ENCODE results near the gene CCDC89. TPM values are rescaled to one million over a fixed set of nuclear protein-coding genes. Genes with fewer than 3 reads are reported as not detected.

CCDC89 gene
- total RNA-seq (2022) (not detected in 2 replicates), Bru-seq, nascent RNA (not detected), BruChase-seq, experiment 1, labeled RNA remaining after a 6-hour chase (percentile 35 among the genes with signal in this experiment), BruChase-seq, experiment 2, labeled RNA remaining after a 2-hour chase (percentile 26 among the genes with signal in this experiment)
- long read RNA-seq: 0 reads

DNA sequence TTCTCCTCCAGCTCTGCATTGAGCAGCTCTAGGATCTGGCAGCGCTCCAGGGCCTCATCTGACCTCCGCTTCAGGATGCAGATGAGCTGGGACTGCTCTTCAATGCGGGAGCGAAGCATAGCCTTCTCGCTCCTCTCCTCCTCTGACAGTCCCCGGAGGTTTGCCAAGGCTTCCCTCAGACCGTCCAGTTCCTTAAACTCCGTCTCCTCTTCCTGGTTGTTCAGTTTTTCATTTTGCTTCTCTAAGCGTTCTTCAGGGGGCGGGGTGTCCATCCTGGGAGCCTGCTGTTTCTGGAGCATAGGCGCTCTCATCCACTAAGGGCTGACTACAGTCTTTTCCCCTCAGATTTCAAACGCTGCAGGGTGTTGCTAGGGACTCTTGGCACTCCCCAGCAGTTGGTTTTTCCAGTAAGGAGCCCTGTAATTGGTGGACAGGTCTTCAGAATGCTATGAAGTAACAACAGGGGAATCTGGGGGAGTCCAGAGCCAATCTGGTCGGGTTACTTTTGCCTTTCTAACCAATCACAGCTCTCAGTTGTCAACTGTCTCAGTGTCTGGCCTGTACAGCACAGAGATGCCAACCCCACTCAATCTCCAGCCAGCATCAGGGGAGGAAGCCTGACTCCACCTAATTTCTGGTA, at the start of gene CCDC89:
CCDC89 (minus strand) TSS at position 376 of the 640 bp plus-strand sequence; CDS start at position 311, 65 bp downstream.
- CTCF ChIA-PET: interaction anchor here (0.8 to 2.9 kb wide), 2 partner anchors 10 to 137 kb away, joined by 6 to 14 read pairs; no protein-coding TSS in a partner anchor
- H3K9me3 Mint-ChIP-seq (ENCODE audit: unreplicated experiment): no peaks in the 10 kb centered on the region
- BruUV-seq (replicated peaks): no TSS peak
- POLR2A ChIA-PET: interaction anchor here (1.3 kb wide), 1 partner anchor 21 kb away, joined by 6 read pairs; the partner anchor contains the start of gene CREBZF
- no peak for DNase-seq (ENCODE audit: unreplicated experiment)
- H3K36me3 Mint-ChIP-seq (ENCODE audit: insufficient read depth, unreplicated experiment): no peaks in the 10 kb centered on the region
- H3K27ac Mint-ChIP-seq (ENCODE audit: low read depth, unreplicated experiment): no peak within 1 kb of the TSS
- no peaks in the 10 kb centered on the region for H3K4me1 Mint-ChIP-seq (ENCODE audit: insufficient read depth, unreplicated experiment)
- TF ChIP-seq, protein P1, sequence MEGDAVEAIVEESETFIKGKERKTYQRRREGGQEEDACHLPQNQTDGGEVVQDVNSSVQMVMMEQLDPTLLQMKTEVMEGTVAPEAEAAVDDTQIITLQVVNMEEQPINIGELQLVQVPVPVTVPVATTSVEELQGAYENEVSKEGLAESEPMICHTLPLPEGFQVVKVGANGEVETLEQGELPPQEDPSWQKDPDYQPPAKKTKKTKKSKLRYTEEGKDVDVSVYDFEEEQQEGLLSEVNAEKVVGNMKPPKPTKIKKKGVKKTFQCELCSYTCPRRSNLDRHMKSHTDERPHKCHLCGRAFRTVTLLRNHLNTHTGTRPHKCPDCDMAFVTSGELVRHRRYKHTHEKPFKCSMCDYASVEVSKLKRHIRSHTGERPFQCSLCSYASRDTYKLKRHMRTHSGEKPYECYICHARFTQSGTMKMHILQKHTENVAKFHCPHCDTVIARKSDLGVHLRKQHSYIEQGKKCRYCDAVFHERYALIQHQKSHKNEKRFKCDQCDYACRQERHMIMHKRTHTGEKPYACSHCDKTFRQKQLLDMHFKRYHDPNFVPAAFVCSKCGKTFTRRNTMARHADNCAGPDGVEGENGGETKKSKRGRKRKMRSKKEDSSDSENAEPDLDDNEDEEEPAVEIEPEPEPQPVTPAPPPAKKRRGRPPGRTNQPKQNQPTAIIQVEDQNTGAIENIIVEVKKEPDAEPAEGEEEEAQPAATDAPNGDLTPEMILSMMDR (IDR thresholded peaks at IDR 0.05; ENCODE audit: unreplicated experiment): no peak
- no peak within 1 kb of the TSS for H3K4me3 Mint-ChIP-seq (ENCODE audit: unreplicated experiment)
- intact Hi-C loops (cut with micrococcal nuclease): no loop called here
- peaks cover 18% of the 10 kb centered on the region for H3K27me3 Mint-ChIP-seq (ENCODE audit: insufficient read depth, unreplicated experiment)

DNA sequence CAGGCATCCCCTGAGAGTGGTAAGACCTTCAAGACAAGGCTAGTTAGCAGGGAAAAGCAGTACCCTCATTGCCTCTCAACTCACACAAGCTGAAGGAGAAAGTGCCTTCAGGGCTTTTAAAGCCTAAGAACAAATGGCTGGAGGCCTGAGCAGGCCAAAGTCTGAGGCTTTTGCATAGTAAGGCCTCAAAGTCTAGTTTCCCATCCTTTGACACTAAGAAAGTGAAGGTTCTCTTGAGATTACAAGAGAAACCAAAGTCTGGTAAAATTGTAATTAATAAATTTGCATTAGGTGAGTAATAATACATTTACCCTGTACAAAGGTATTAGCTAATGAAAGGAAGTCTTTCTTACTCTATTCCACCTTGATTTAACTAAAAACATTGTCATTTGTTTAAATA, 47.0 kb upstream of the CCDC89 start:
- Mint-ChIP-seq H3K4me1 (ENCODE audit: insufficient read depth, unreplicated experiment) (no peaks in the 10 kb centered on the region), H3K27ac (ENCODE audit: low read depth, unreplicated experiment) (no peak overlapping the region), H3K36me3 (ENCODE audit: insufficient read depth, unreplicated experiment) (no peaks in the 10 kb centered on the region), H3K9me3 (ENCODE audit: unreplicated experiment) (no peaks in the 10 kb centered on the region), H3K27me3 (ENCODE audit: insufficient read depth, unreplicated experiment) (no peaks in the 10 kb centered on the region), H3K4me3 (ENCODE audit: unreplicated experiment) (no peak overlapping the region)
- TF ChIP-seq, protein P1 (IDR thresholded peaks at IDR 0.05; ENCODE audit: unreplicated experiment): no peak
- POLR2A ChIA-PET: no interaction called here
- no peak for DNase-seq (ENCODE audit: unreplicated experiment)
- intact Hi-C loops (cut with micrococcal nuclease): no loop called here
- CTCF ChIA-PET: no interaction called here
- BruUV-seq (replicated peaks): no TSS peak

DNA sequence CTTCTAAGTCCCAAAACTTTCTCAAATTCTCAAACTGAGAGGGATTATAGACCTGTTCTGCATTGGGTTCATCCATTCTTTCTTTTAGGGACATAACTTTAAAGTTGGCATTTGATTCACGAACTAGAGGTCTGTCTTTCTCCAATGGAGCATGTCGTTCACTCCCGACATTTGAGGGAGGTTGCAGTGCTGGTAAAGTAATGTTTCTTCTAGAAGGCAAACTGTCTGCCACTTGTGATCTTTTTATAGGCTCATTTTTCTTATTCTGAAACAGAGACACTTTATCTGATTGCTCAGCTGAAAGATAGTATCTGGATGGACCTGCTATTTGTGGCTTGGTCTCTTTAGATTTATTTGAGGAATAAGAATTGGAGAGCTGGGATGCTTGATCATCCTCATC, 40.4 kb upstream of the CCDC89 start:
- H3K4me1 Mint-ChIP-seq (ENCODE audit: insufficient read depth, unreplicated experiment): peaks cover 17% of the 10 kb centered on the region

More for the DNA sequence above, 40.4 kb upstream of the CCDC89 start:
- intact Hi-C loops (cut with micrococcal nuclease): no loop called here
- BruUV-seq (replicated peaks): no TSS peak
- DNase-seq (ENCODE audit: unreplicated experiment): no peak
- TF ChIP-seq, protein P1 (IDR thresholded peaks at IDR 0.05; ENCODE audit: unreplicated experiment): no peak
- H3K27ac Mint-ChIP-seq (ENCODE audit: low read depth, unreplicated experiment): no peak overlapping the region
- H3K9me3 Mint-ChIP-seq (ENCODE audit: unreplicated experiment): peaks cover 6% of the 10 kb centered on the region
- POLR2A ChIA-PET: no interaction called here
- no peak overlapping the region for H3K4me3 Mint-ChIP-seq (ENCODE audit: unreplicated experiment)
- CTCF ChIA-PET: interaction anchor here (1.0 to 1.7 kb wide), 3 partner anchors 12 to 31 kb away, joined by 3 to 4 read pairs (median 3); no protein-coding TSS in a partner anchor
- H3K36me3 Mint-ChIP-seq (ENCODE audit: insufficient read depth, unreplicated experiment): no peaks in the 10 kb centered on the region
- H3K27me3 Mint-ChIP-seq (ENCODE audit: insufficient read depth, unreplicated experiment): no peaks in the 10 kb centered on the region

Measured in MCF 10A (cell line).